A673 (cell line): ENCODE results near the gene ARHGAP40.

ENCODE experiments used
- EZH2 ChIP-seq: fragments of 200-600 bp; sonication (generic); IDR thresholded peaks from 2 replicates; pipeline ENCODE4 v1.6.1; 2017; ENCODE audit warnings: borderline replicate concordance, low read depth, mild to moderate bottlenecking, mixed read lengths, antibody characterized with exemption, low read length; ENCODE audit not compliant: poor library complexity, severe bottlenecking
- TF ChIP-seq, protein P1 (sequence below): fragments of 300-800, 200-600 bp; sonication (generic); conservative IDR thresholded peaks from 2 replicates; pipeline ENCODE4 v1.5.1; 2017; ENCODE audit warnings: low read depth, mild to moderate bottlenecking, antibody characterized with exemption, low read length, moderate library complexity, mixed read lengths

DNA sequence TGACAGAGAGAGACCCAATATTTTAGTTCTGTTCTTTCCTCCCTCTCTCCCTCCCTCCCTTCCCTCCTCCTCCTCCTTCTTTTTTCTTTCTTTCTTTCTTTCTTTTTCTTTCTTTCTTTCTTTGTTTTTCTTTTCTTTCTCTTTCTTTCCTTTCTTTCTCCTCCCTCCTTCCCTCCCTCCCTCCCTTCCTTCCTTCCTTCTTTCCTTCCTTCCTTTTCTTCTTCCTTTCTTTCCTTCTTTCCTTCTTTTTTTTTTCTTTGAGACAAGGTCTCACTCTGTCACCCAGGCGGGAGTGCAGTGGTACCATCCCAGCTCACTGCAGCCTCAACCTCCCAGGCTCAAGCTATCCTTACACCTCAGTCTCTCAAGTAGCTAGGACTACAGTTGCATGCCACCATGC is 28.4 kb downstream of the ARHGAP40 start:
- TF ChIP-seq, protein P1, sequence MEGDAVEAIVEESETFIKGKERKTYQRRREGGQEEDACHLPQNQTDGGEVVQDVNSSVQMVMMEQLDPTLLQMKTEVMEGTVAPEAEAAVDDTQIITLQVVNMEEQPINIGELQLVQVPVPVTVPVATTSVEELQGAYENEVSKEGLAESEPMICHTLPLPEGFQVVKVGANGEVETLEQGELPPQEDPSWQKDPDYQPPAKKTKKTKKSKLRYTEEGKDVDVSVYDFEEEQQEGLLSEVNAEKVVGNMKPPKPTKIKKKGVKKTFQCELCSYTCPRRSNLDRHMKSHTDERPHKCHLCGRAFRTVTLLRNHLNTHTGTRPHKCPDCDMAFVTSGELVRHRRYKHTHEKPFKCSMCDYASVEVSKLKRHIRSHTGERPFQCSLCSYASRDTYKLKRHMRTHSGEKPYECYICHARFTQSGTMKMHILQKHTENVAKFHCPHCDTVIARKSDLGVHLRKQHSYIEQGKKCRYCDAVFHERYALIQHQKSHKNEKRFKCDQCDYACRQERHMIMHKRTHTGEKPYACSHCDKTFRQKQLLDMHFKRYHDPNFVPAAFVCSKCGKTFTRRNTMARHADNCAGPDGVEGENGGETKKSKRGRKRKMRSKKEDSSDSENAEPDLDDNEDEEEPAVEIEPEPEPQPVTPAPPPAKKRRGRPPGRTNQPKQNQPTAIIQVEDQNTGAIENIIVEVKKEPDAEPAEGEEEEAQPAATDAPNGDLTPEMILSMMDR, result no peak
- no peak for TF ChIP-seq EZH2
